Measurements from ENCODE around the gene ATF4.

ATF4 gene

DNA sequence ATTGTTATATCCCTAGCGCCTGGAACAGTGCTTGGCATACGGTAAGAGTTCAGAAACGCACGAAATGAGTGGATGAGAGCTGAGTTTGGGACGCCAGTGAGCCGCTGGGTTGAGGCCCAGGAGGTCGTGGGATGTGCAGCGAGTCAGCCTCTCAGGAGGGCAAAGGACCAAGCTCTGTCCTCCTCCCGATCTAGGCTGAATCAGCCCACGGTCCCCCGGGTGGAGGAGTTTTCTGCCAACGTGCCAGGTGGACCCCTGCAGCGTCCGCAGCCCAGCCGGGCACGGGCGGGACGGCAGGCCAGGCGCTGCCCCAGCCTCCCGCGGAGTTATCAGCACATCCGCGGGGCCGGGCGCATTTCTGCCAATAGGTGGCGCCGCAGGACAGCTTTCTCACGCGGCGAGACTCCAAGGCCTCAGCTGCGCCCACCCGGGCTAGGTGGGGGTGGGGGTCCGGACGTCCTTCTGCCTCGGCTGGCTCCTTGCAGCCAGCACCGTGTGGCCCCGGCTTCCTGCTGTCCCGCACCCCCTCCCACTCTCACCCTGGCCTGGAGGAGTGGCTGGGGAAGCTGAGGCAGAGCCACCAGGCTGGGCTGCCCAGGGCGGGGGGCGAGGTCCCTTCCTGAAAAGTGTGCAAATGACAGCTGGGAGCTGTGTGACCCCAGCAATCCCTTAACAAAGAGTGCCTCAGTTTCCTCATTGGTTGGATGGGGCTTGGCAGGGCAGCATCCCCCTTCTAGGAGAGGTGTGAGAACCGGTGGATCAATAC lies 14.4 kb downstream of the ATF4 start:
- Histone ChIP-seq H3K4me3 (replicated peaks; ENCODE audit: insufficient read depth, low read length) (no peak overlapping the region), H3K27ac (replicated peaks) (no peak overlapping the region), H3K27me3 (ENCODE audit: insufficient read depth, poor library complexity, severe bottlenecking) (no peaks in the 10 kb centered on the region)
- no peak for TF ChIP-seq SPI1 (IDR thresholded peaks at IDR 0.05; ENCODE audit: borderline replicate concordance, low read depth)
- TF ChIP-seq, protein P1, sequence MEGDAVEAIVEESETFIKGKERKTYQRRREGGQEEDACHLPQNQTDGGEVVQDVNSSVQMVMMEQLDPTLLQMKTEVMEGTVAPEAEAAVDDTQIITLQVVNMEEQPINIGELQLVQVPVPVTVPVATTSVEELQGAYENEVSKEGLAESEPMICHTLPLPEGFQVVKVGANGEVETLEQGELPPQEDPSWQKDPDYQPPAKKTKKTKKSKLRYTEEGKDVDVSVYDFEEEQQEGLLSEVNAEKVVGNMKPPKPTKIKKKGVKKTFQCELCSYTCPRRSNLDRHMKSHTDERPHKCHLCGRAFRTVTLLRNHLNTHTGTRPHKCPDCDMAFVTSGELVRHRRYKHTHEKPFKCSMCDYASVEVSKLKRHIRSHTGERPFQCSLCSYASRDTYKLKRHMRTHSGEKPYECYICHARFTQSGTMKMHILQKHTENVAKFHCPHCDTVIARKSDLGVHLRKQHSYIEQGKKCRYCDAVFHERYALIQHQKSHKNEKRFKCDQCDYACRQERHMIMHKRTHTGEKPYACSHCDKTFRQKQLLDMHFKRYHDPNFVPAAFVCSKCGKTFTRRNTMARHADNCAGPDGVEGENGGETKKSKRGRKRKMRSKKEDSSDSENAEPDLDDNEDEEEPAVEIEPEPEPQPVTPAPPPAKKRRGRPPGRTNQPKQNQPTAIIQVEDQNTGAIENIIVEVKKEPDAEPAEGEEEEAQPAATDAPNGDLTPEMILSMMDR (IDR thresholded peaks at IDR 0.05; ENCODE audit: insufficient read depth, low read length) = peak; percentile 60
- DNase-seq (ENCODE audit: low read depth in 1 of 2, low spot score in 1 of 2) = peak in 1 of 2 experiments; percentile 60

DNA sequence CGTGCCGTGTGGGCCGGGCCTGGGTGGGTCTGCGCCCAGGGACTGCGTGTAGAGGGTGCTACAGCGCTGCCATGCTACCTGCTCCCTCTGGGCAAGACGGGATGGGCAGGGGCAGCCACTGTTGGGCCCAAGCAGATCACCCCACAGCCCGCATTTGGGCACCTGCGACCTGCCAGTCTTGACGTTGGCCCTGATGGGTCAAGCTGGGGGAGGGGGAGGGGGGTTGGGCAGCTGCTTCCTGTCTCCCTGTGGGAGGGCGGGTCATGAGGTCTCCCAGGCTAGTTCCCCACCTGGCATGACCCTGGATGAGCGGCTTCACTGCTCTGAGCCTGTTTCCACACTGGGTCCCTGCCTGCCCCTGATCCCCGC lies 15.0 kb downstream of the ATF4 start:
- DNase-seq (ENCODE audit: low read depth in 1 of 2, low spot score in 1 of 2) = no peak
- Histone ChIP-seq H3K4me3 (replicated peaks; ENCODE audit: insufficient read depth, low read length) (no peak overlapping the region), H3K27me3 (ENCODE audit: insufficient read depth, poor library complexity, severe bottlenecking) (peaks cover 1% of the 10 kb centered on the region), H3K27ac (replicated peaks) (no peak overlapping the region)
- TF ChIP-seq GABPA (IDR thresholded peaks at IDR 0.05; ENCODE audit: low read depth) = no peak
- TF ChIP-seq POLR2AphosphoS5 (IDR thresholded peaks at IDR 0.05; ENCODE audit: low read depth) = no peak
- TF ChIP-seq, protein P2, sequence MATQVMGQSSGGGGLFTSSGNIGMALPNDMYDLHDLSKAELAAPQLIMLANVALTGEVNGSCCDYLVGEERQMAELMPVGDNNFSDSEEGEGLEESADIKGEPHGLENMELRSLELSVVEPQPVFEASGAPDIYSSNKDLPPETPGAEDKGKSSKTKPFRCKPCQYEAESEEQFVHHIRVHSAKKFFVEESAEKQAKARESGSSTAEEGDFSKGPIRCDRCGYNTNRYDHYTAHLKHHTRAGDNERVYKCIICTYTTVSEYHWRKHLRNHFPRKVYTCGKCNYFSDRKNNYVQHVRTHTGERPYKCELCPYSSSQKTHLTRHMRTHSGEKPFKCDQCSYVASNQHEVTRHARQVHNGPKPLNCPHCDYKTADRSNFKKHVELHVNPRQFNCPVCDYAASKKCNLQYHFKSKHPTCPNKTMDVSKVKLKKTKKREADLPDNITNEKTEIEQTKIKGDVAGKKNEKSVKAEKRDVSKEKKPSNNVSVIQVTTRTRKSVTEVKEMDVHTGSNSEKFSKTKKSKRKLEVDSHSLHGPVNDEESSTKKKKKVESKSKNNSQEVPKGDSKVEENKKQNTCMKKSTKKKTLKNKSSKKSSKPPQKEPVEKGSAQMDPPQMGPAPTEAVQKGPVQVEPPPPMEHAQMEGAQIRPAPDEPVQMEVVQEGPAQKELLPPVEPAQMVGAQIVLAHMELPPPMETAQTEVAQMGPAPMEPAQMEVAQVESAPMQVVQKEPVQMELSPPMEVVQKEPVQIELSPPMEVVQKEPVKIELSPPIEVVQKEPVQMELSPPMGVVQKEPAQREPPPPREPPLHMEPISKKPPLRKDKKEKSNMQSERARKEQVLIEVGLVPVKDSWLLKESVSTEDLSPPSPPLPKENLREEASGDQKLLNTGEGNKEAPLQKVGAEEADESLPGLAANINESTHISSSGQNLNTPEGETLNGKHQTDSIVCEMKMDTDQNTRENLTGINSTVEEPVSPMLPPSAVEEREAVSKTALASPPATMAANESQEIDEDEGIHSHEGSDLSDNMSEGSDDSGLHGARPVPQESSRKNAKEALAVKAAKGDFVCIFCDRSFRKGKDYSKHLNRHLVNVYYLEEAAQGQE (IDR thresholded peaks at IDR 0.05; ENCODE audit: insufficient replicate concordance, low read depth) = no peak
- no peak for TF ChIP-seq SPI1 (IDR thresholded peaks at IDR 0.05; ENCODE audit: borderline replicate concordance, low read depth)
- TF ChIP-seq, protein P1 (IDR thresholded peaks at IDR 0.05; ENCODE audit: insufficient read depth, low read length) = no peak

DNA sequence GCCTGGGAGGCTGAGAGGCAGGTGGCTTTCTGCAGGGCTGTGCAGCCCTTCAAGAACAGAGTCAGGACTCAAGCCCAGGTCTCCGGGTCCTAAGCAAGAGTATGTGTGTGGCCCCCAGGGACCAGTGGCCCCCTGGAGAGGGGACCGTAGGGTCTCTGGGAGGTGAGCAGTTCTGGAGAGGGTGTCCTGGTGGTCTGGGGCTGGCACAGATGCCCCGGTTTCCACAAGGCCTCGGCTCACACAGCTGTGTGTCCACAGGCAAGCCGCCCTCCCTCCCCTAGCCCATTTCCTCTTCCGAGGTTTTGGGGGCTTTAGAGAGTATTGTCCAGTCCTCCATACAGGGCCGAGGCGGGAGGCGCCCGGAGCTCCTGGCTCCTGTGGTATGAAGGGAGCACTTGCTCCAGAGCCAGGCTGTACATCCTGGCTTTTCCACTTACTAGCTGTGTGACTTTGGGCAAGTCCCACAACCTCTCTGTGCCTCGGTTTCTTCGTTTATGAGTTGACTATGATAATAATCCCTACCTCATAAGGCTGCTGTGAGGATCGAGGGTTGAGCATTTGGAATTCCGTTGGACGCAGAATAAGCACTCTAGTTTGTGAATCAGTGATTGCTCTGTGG lies 15.6 kb downstream of the ATF4 start:
- Histone ChIP-seq H3K4me3 (replicated peaks; ENCODE audit: insufficient read depth, low read length) (no peak overlapping the region), H3K27ac (replicated peaks) (no peak overlapping the region), H3K27me3 (ENCODE audit: insufficient read depth, poor library complexity, severe bottlenecking) (peaks cover 2% of the 10 kb centered on the region)
- TF ChIP-seq, protein P2 (IDR thresholded peaks at IDR 0.05; ENCODE audit: insufficient replicate concordance, low read depth) = no peak
- no peak for TF ChIP-seq POLR2AphosphoS5 (IDR thresholded peaks at IDR 0.05; ENCODE audit: low read depth)
- no peak for TF ChIP-seq SPI1 (IDR thresholded peaks at IDR 0.05; ENCODE audit: borderline replicate concordance, low read depth)
- DNase-seq (ENCODE audit: low read depth in 1 of 2, low spot score in 1 of 2) = no peak

DNA sequence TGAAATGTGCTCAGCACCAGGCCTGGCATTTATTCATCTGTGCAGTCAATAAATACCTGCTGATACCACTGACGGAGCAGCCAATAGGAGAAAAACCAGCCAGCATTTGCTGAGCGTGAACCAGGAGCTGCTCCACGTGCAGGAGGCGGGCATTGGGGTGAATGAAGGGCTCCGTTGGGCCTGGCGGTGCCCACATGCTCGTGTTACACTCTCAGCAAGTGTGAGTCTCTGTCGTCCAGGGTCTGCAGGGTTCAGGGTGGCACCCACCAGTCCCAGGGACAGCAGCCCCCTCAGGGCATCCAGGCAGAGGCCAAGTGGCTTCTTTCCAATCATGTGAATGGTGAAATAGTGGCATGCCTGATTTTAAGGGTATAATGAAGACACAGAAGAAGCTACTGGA lies 16.3 kb downstream of the ATF4 start:
- TF ChIP-seq, protein P1 (IDR thresholded peaks at IDR 0.05; ENCODE audit: insufficient read depth, low read length) = no peak
- TF ChIP-seq, protein P2 (IDR thresholded peaks at IDR 0.05; ENCODE audit: insufficient replicate concordance, low read depth) = no peak
- no peak for TF ChIP-seq SPI1 (IDR thresholded peaks at IDR 0.05; ENCODE audit: borderline replicate concordance, low read depth)
- TF ChIP-seq GABPA (IDR thresholded peaks at IDR 0.05; ENCODE audit: low read depth) = no peak
- no peak for TF ChIP-seq POLR2AphosphoS5 (IDR thresholded peaks at IDR 0.05; ENCODE audit: low read depth)
- H3K27me3 ChIP-seq (ENCODE audit: insufficient read depth, poor library complexity, severe bottlenecking) = peaks cover 2% of the 10 kb centered on the region
- H3K4me3 ChIP-seq (replicated peaks; ENCODE audit: insufficient read depth, low read length) = no peak overlapping the region
- DNase-seq (ENCODE audit: low read depth in 1 of 2, low spot score in 1 of 2) = no peak
- H3K27ac ChIP-seq (replicated peaks) = no peak overlapping the region
